Trophoblast cell (in vitro differentiated cells and primary cell): ENCODE data around the gene GGTLC2.
A peak's percentile ranks its signal among the peaks of the same experiment; 100 is the strongest.
"Not testable (repeated sequence)": the region's sequence is repeated elsewhere in the genome, so short reads cannot be mapped to it uniquely, and the experiment has no call there.

Experiments used
- DNase-seq, 2 donors: peaks; one replicate each; pipeline ENCODE4 v3.0.0-alpha.2; 2016
- H2AFZ ChIP-seq: 2 replicates; pipeline ENCODE4 v1.6.1; 2013; ENCODE audit warnings: low read length, moderate library complexity, mild to moderate bottlenecking; ENCODE audit not compliant: insufficient read depth, poor library complexity
- H2AK5ac ChIP-seq: 2 replicates; pipeline ENCODE4 v1.6.1; 2013; ENCODE audit warnings: mild to moderate bottlenecking, low read length
- H2BK120ac ChIP-seq: 2 replicates; pipeline ENCODE4 v1.6.1; 2013; ENCODE audit warnings: low read length, mild to moderate bottlenecking, moderate library complexity; ENCODE audit not compliant: insufficient read depth, poor library complexity
- H2BK12ac ChIP-seq: 2 replicates; pipeline ENCODE4 v1.6.1; 2013; ENCODE audit warnings: mild to moderate bottlenecking, low read length, moderate library complexity
- H2BK5ac ChIP-seq: 2 replicates; pipeline ENCODE4 v1.6.1; 2013; ENCODE audit warnings: low read length, low read depth, moderate library complexity, mild to moderate bottlenecking; ENCODE audit not compliant: poor library complexity
- H3K14ac ChIP-seq: 2 replicates; pipeline ENCODE4 v1.6.1; 2013; ENCODE audit warnings: mild to moderate bottlenecking, low read length
- H3K18ac ChIP-seq: 2 replicates; pipeline ENCODE4 v1.6.1; 2013; ENCODE audit warnings: mild to moderate bottlenecking, low read length
- H3K23ac ChIP-seq: 2 replicates; pipeline ENCODE4 v1.6.1; 2013; ENCODE audit warnings: low read length
- H3K27ac ChIP-seq: 2 replicates; pipeline ENCODE4 v1.5.1; 2013; ENCODE audit warnings: low read depth, mild to moderate bottlenecking, inconsistent platforms, low read length, moderate library complexity
- H3K27me3 ChIP-seq: 2 replicates; pipeline ENCODE4 v1.6.1; 2013; ENCODE audit warnings: inconsistent platforms, mild to moderate bottlenecking, low read length, moderate library complexity; ENCODE audit not compliant: insufficient read depth
- H3K36me3 ChIP-seq, 2 experiments: 1 replicate in 1 of 2; 2 replicates in 1 of 2; pipeline ENCODE4 v1.6.1; 2013; ENCODE audit warnings: low read length in 2 of 2, mild to moderate bottlenecking in 2 of 2, moderate library complexity in 1 of 2; ENCODE audit not compliant: insufficient read depth in 2 of 2, control insufficient read depth in 1 of 2
- H3K4ac ChIP-seq: 2 replicates; pipeline ENCODE4 v1.6.1; 2013; ENCODE audit warnings: low read depth, mild to moderate bottlenecking, low read length, moderate library complexity
- H3K4me1 ChIP-seq, 2 experiments: 1 replicate in 1 of 2; 2 replicates in 1 of 2; pipeline ENCODE4 v1.6.1; 2013; ENCODE audit warnings: low read length in 2 of 2, mild to moderate bottlenecking in 2 of 2, moderate library complexity in 1 of 2; ENCODE audit not compliant: insufficient read depth in 2 of 2, control insufficient read depth in 1 of 2
- H3K4me2 ChIP-seq: 2 replicates; pipeline ENCODE4 v1.6.1; 2013; ENCODE audit warnings: inconsistent platforms, mild to moderate bottlenecking, low read length, moderate library complexity
- H3K4me3 ChIP-seq: 2 replicates; pipeline ENCODE4 v1.5.1; 2013; ENCODE audit warnings: mild to moderate bottlenecking, low read depth, low read length, inconsistent platforms
- H3K79me1 ChIP-seq: one replicate; pipeline ENCODE4 v1.6.1; 2013; ENCODE audit warnings: low read length
- H3K79me2 ChIP-seq: 2 replicates; pipeline ENCODE4 v1.6.1; 2013; ENCODE audit warnings: low read length, mild to moderate bottlenecking; ENCODE audit not compliant: control insufficient read depth, insufficient read depth, poor library complexity
- H3K9ac ChIP-seq: 2 replicates; pipeline ENCODE4 v1.6.1; 2013; ENCODE audit warnings: mild to moderate bottlenecking, low read length
- H3K9me3 ChIP-seq: 2 replicates; pipeline ENCODE4 v1.6.1; 2013; ENCODE audit warnings: low read depth, mild to moderate bottlenecking, control low read depth, inconsistent platforms, low read length; ENCODE audit not compliant: insufficient read depth
- H4K12ac ChIP-seq: 2 replicates; pipeline ENCODE4 v1.6.1; 2013; ENCODE audit warnings: low read depth, mild to moderate bottlenecking, low read length, moderate library complexity
- H4K8ac ChIP-seq: 2 replicates; pipeline ENCODE4 v1.6.1; 2013; ENCODE audit warnings: low read depth, mild to moderate bottlenecking, low read length, moderate library complexity
- H4K91ac ChIP-seq: one replicate; pipeline ENCODE4 v1.6.1; 2013; ENCODE audit warnings: low read depth, mild to moderate bottlenecking, low read length, moderate library complexity
- WGBS: extraction: QIAGEN DNeasy Blood & Tissue Kit; methylation state at CpG from one replicate; pipeline ENCODE4 v1.1.7; 2013; ENCODE audit warnings: missing lambda C conversion rate; ENCODE audit not compliant: insufficient read length, insufficient coverage; ENCODE audit errors: extremely low coverage; 5-methylcytosine and 5-hydroxymethylcytosine counted together

The GGTLC2 gene

DNA sequence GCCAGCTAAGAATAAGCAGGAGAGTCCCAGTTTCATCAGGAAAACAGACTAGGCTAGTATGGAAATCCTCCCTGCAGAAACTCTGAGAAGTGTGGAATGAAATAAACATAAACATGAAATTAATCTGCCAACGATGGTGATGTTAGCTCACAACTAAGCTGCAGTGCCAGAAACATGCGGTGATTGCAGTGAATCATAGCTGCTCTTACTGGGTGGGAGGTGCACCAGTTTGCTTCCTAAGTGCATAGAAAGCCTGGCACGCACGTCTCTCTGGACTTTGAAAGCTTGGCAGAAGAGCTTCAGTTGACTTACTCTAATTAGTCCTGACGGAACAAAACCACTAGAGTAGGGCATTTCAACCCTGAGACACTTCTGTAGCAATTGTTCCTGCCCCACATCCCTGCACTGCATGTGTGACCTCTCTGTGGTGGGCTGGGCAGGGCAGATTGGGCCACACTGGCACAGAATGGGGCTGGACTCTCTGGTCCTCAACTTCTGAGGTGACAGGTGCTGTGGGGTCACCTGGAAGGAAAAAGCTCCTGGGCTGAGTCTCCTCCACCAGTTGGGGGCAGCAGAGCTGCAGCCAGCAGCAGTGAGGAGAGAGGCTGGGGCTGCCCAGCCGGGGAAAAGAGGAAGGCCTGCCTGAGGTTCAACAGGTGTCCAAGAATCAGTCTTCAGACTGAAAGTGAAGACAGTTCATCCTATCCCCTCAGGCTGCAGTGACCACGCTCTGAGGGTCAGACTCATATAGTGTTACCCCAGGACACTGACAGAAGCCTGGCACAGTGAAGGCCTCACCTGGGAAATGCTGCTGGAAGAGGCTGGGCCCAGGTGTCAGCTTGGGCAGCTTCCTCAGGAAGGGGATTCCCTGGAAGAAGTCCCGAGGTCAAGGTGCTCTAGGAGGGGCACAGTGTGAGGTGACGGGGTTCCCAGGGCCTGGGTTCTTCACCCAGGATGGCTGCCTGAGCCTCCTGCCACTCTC, 40.5 kb downstream of the GGTLC2 start:
- Histone ChIP-seq H4K91ac (no peak overlapping the region), H3K4me3 (no peak overlapping the region), H3K4ac (no peak overlapping the region), H2AK5ac (no peak overlapping the region), H2BK120ac (no peak overlapping the region), H3K14ac (no peak overlapping the region), H3K27me3 (no peaks in the 10 kb centered on the region), H4K8ac (no peak overlapping the region), H3K79me1 (no peaks in the 10 kb centered on the region), H3K9me3 (peaks cover 14% of the 10 kb centered on the region), H4K12ac (no peak overlapping the region), H2BK12ac (no peak overlapping the region), H3K79me2 (no peaks in the 10 kb centered on the region), H3K27ac (no peak overlapping the region), H2BK5ac (no peak overlapping the region), H3K23ac (no peak overlapping the region), H3K36me3 (no peaks in the 10 kb centered on the region), H3K9ac (no peak overlapping the region), H3K4me2 (no peak overlapping the region), H3K18ac (no peak overlapping the region), H3K4me1 (no peaks in the 10 kb centered on the region), H2AFZ (no peak overlapping the region)
- DNase-seq: peak in 1 of 2 donors; percentile 34
- no CpG with 5 or more reads among the region's 9 CpGs for WGBS

DNA sequence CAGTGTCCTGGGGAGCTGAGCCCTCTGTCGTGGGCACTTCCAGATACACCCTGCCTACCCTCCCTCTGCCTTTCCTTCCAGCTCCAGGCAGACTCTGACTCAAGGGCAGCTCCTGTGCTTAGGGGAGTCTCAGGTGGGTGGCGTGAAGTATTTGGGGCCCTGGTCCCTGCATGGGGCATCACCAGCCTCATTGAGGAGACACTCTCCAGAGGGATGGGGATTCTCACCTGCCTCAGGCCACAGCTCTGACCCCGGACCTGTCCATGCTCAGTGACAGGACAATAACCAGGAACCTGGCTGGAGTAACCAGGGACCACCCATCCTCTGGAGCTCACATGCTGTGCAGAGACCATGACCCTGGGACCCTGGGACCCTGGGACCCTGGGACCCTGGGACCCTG, 41.2 kb downstream of the GGTLC2 start:
- Histone ChIP-seq H4K8ac (no peak overlapping the region), H3K14ac (no peak overlapping the region), H3K23ac (no peak overlapping the region), H3K9ac (no peak overlapping the region), H3K79me1 (no peaks in the 10 kb centered on the region), H3K9me3 (peaks cover 14% of the 10 kb centered on the region), H2AFZ (no peak overlapping the region), H3K27ac (no peak overlapping the region), H3K4ac (no peak overlapping the region), H2BK12ac (no peak overlapping the region), H3K79me2 (no peaks in the 10 kb centered on the region), H3K18ac (no peak overlapping the region), H2BK5ac (no peak overlapping the region), H2AK5ac (no peak overlapping the region), H3K27me3 (no peaks in the 10 kb centered on the region), H3K4me2 (no peak overlapping the region), H3K4me1 (no peaks in the 10 kb centered on the region), H3K4me3 (no peak overlapping the region), H3K36me3 (no peaks in the 10 kb centered on the region), H2BK120ac (no peak overlapping the region), H4K12ac (no peak overlapping the region), H4K91ac (no peak overlapping the region)
- no CpG with 5 or more reads among the region's 3 CpGs for WGBS
- DNase-seq: no peak

- H2AFZ ChIP-seq, H3K4me3 ChIP-seq, H3K18ac ChIP-seq, H2AK5ac ChIP-seq, H4K8ac ChIP-seq, H3K23ac ChIP-seq, H3K27me3 ChIP-seq, DNase-seq, H2BK5ac ChIP-seq, H3K4ac ChIP-seq, H3K4me2 ChIP-seq, H3K36me3 ChIP-seq, H2BK120ac ChIP-seq, H4K12ac ChIP-seq, H3K14ac ChIP-seq, H2BK12ac ChIP-seq, H3K79me2 ChIP-seq, H3K4me1 ChIP-seq, H3K79me1 ChIP-seq, H3K27ac ChIP-seq, H4K91ac ChIP-seq, H3K9ac ChIP-seq: not testable (repeated sequence)
- H3K9me3 ChIP-seq: peaks cover 14% of the 10 kb centered on the region
- WGBS: no CpG with 5 or more reads among the region's 8 CpGs
These were observed 42.0 kb downstream of the GGTLC2 start for GRCh38 chr22:22686202-22687115.

DNA sequence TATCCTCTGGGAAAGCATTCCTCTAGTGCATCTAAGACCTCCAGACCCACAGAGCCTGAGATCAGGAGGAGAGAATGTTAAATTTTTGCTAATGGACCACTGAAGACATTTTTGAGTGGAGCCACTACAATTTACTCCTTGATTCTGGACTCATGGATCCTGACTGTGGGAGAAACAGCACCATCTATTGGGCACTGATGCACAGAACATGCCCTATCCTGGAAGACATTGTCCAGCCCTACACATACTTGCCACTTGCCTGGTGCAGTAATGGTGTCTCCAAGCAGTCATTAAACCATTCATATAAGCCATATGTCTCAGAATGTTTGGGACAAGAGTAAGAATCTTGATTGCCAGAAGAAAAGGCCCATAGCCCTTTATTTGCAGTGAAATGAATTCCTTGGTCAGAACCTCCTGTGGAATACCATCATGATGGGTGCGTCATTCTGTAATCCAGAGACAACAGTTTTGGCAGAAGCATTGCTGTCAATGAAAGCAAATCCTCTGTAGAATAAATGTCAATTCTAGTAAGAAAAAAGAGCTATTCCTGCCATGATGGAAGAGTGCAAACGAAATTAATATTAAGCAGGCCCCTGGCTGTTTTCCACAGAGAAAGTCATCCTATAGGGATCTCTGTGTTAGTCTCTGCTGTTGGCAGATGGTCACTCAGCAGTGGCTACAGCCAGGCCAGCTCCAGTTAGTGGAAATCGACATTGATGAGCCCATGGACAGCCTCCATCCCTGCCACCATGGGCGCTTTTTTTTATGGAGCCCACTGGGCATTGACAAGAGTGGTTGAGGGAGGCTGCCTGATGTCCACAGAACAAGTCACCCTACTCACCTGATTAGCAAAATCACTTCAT, 43.5 kb downstream of the GGTLC2 start:
- Histone ChIP-seq H3K4me2 (no peak overlapping the region), H3K79me2 (no peaks in the 10 kb centered on the region)

More for the DNA sequence above, 43.5 kb downstream of the GGTLC2 start:
- Histone ChIP-seq H3K36me3 (no peaks in the 10 kb centered on the region), H3K4me3 (no peak overlapping the region), H3K14ac (no peak overlapping the region), H3K23ac (no peak overlapping the region), H2AK5ac (no peak overlapping the region), H4K12ac (no peak overlapping the region), H3K9ac (no peak overlapping the region), H2BK120ac (no peak overlapping the region), H3K27me3 (no peaks in the 10 kb centered on the region), H2AFZ (no peak overlapping the region), H3K27ac (no peak overlapping the region), H3K4me1 (no peaks in the 10 kb centered on the region), H2BK12ac (no peak overlapping the region), H3K18ac (no peak overlapping the region), H3K4ac (no peak overlapping the region), H2BK5ac (no peak overlapping the region), H3K9me3 (peaks cover 1% of the 10 kb centered on the region), H4K91ac (no peak overlapping the region), H4K8ac (no peak overlapping the region), H3K79me1 (no peaks in the 10 kb centered on the region)
- peak; percentile 32 to 77 for DNase-seq
- no CpG with 5 or more reads among the region's 4 CpGs for WGBS
